ENCODE data around the gene CA6. TPM values are rescaled to one million over a fixed set of nuclear protein-coding genes. Genes with fewer than 3 reads are reported as not detected.
"Not testable (repeated sequence)": the region's sequence is repeated elsewhere in the genome, so short reads cannot be mapped to it uniquely, and the experiment has no call there.

The CA6 gene
- total RNA-seq, 1 donor from 2014 or later = not detected

GRCh38 chr1:8962812-8963530 is 17.3 kb downstream of the CA6 start:
- Histone ChIP-seq H3K36me3 (ENCODE audit: control insufficient read depth, insufficient read depth, low read length) (no peaks in the 10 kb centered on the region), H3K27me3 (ENCODE audit: control insufficient read depth, insufficient read depth, low read length) (peaks cover 2% of the 10 kb centered on the region), H3K4me3 (ENCODE audit: low read depth, low read length) (no peak overlapping the region)
- DNase-seq (ENCODE audit: low read depth) = no peak
- TF ChIP-seq CTCF (IDR thresholded peaks at IDR 0.05; ENCODE audit: insufficient read depth, low read length, poor library complexity, severe bottlenecking) = peak; percentile 55

- H3K36me3 ChIP-seq (ENCODE audit: control insufficient read depth, insufficient read depth, low read length) = no peaks in the 10 kb centered on the region
- no peak overlapping the region for H3K4me3 ChIP-seq (ENCODE audit: low read depth, low read length)
- DNase-seq (ENCODE audit: low read depth) = no peak
- no peak for TF ChIP-seq CTCF (IDR thresholded peaks at IDR 0.05; ENCODE audit: insufficient read depth, low read length, poor library complexity, severe bottlenecking)
- H3K27me3 ChIP-seq (ENCODE audit: control insufficient read depth, insufficient read depth, low read length) = no peaks in the 10 kb centered on the region
These were observed 18.3 kb downstream of the CA6 start for GRCh38 chr1:8963963-8964362.

GRCh38 chr1:8965121-8965820 is 19.6 kb downstream of the CA6 start:
- no peaks in the 10 kb centered on the region for H3K27me3 ChIP-seq (ENCODE audit: control insufficient read depth, insufficient read depth, low read length)
- no peak for TF ChIP-seq CTCF (IDR thresholded peaks at IDR 0.05; ENCODE audit: insufficient read depth, low read length, poor library complexity, severe bottlenecking)
- no peak overlapping the region for H3K4me3 ChIP-seq (ENCODE audit: low read depth, low read length)
- DNase-seq (ENCODE audit: low read depth) = no peak
- no peaks in the 10 kb centered on the region for H3K36me3 ChIP-seq (ENCODE audit: control insufficient read depth, insufficient read depth, low read length)

- Histone ChIP-seq H3K27me3 (ENCODE audit: control insufficient read depth, insufficient read depth, low read length) (no peaks in the 10 kb centered on the region), H3K36me3 (ENCODE audit: control insufficient read depth, insufficient read depth, low read length) (no peaks in the 10 kb centered on the region), H3K4me3 (ENCODE audit: low read depth, low read length) (no peak overlapping the region)
- TF ChIP-seq CTCF (IDR thresholded peaks at IDR 0.05; ENCODE audit: insufficient read depth, low read length, poor library complexity, severe bottlenecking) = no peak
- DNase-seq (ENCODE audit: low read depth) = no peak
These were observed 20.9 kb downstream of the CA6 start for GRCh38 chr1:8966606-8967005.

GRCh38 chr1:8968902-8969301 is 23.2 kb downstream of the CA6 start:
- H3K36me3 ChIP-seq (ENCODE audit: control insufficient read depth, insufficient read depth, low read length); H3K27me3 ChIP-seq (ENCODE audit: control insufficient read depth, insufficient read depth, low read length); H3K4me3 ChIP-seq (ENCODE audit: low read depth, low read length); DNase-seq (ENCODE audit: low read depth): not testable (repeated sequence)

GRCh38 chr1:8969937-8970336 is 24.3 kb downstream of the CA6 start:
- DNase-seq (ENCODE audit: low read depth) = no peak
- no peak for TF ChIP-seq CTCF (IDR thresholded peaks at IDR 0.05; ENCODE audit: insufficient read depth, low read length, poor library complexity, severe bottlenecking)
- no peak overlapping the region for H3K4me3 ChIP-seq (ENCODE audit: low read depth, low read length)

More at GRCh38 chr1:8969937-8970336, 24.3 kb downstream of the CA6 start:
- Histone ChIP-seq H3K27me3 (ENCODE audit: control insufficient read depth, insufficient read depth, low read length) (no peaks in the 10 kb centered on the region), H3K36me3 (ENCODE audit: control insufficient read depth, insufficient read depth, low read length) (no peaks in the 10 kb centered on the region)
